OCI-LY1 (cell line): Measurements from ENCODE around the gene CCDC68.

Experiments
- H2AFZ ChIP-seq: fragments of 200-600 bp; sonication (generic), shearing (Covaris generic); 2 replicates; pipeline ENCODE4 v1.6.0; 2014; ENCODE audit warnings: antibody characterized with exemption, mild to moderate bottlenecking, low read length
- H3F3A ChIP-seq: fragments of 200-600 bp; sonication (generic), shearing (Covaris generic); 2 replicates; pipeline ENCODE4 v1.6.0; 2014; ENCODE audit warnings: mild to moderate bottlenecking, antibody characterized with exemption, low read length, moderate library complexity; ENCODE audit not compliant: insufficient read depth
- H3K27ac ChIP-seq: fragments of 200-600 bp; sonication (generic); 2 replicates; pipeline ENCODE4 v1.5.1; 2014; ENCODE audit warnings: low read length, mixed run types, mild to moderate bottlenecking, low read depth; ENCODE audit not compliant: poor library complexity, severe bottlenecking
- H3K27me3 ChIP-seq: fragments of 200-600 bp; sonication (generic); 2 replicates; pipeline ENCODE4 v1.6.0; 2014; ENCODE audit warnings: antibody characterized with exemption, mild to moderate bottlenecking, low read length, moderate library complexity; ENCODE audit not compliant: insufficient read depth
- H3K36me3 ChIP-seq: fragments of 200-600 bp; sonication (generic); 2 replicates; pipeline ENCODE4 v1.6.1; 2014; ENCODE audit warnings: mild to moderate bottlenecking, antibody characterized with exemption, low read length, moderate library complexity, mixed read lengths; ENCODE audit not compliant: insufficient read depth
- H3K4me1 ChIP-seq: fragments of 200-600 bp; sonication (generic); 2 replicates; pipeline ENCODE4 v1.5.1; 2014; ENCODE audit warnings: mild to moderate bottlenecking, low read length, moderate library complexity; ENCODE audit not compliant: insufficient read depth, severe bottlenecking
- H3K4me2 ChIP-seq: fragments of 200-600 bp; sonication (generic), shearing (Covaris generic); 2 replicates; pipeline ENCODE4 v1.6.1; 2014; ENCODE audit warnings: low read length
- H3K4me3 ChIP-seq: fragments of 200-600 bp; sonication (generic); 2 replicates; pipeline ENCODE4 v1.5.1; 2014; ENCODE audit warnings: low read length, low read depth, mild to moderate bottlenecking, mixed read lengths; ENCODE audit not compliant: poor library complexity, severe bottlenecking
- H3K79me2 ChIP-seq: fragments of 200-600 bp; shearing (Covaris generic); 2 replicates; pipeline ENCODE4 v1.6.1; 2016; ENCODE audit warnings: mixed run types, low read length, mixed read lengths; ENCODE audit not compliant: insufficient read depth
- H3K9ac ChIP-seq: fragments of 200-600 bp; sonication (generic), shearing (Covaris generic); 2 replicates; pipeline ENCODE4 v1.6.1; 2014; ENCODE audit warnings: mild to moderate bottlenecking, low read length, mixed read lengths
- H3K9me2 ChIP-seq: fragments of 200-600 bp; sonication (generic), shearing (Covaris generic); 2 replicates; pipeline ENCODE4 v1.6.1; 2014; ENCODE audit warnings: low read depth, mild to moderate bottlenecking, low read length, mixed read lengths
- H3K9me3 ChIP-seq: fragments of 200-600 bp; shearing (Covaris generic); 2 replicates; pipeline ENCODE4 v1.6.1; 2014; ENCODE audit warnings: low read length, mixed read lengths
- H4K20me1 ChIP-seq: fragments of 200-600 bp; sonication (generic), shearing (Covaris generic); 2 replicates; pipeline ENCODE4 v1.6.0; 2016; ENCODE audit warnings: mild to moderate bottlenecking, low read length; ENCODE audit not compliant: insufficient read depth
- CTCF ChIP-seq: fragments of 200-600 bp; sonication (generic), shearing (Covaris generic); IDR thresholded peaks from 2 replicates; pipeline ENCODE4 v1.5.1; 2017; ENCODE audit warnings: mild to moderate bottlenecking, antibody characterized with exemption, low read length, moderate library complexity, mixed read lengths
- EZH2 ChIP-seq: fragments of 200-600 bp; sonication (generic), shearing (Covaris generic); IDR thresholded peaks from 2 replicates; pipeline ENCODE4 v1.8.0; 2017; ENCODE audit warnings: borderline replicate concordance, mixed run types, mild to moderate bottlenecking, antibody characterized with exemption, low read length, moderate library complexity, mixed read lengths

Gene CCDC68

GRCh38 chr18:54880395-54881105, 78.7 kb downstream of the CCDC68 start:
- no peak for TF ChIP-seq EZH2
- TF ChIP-seq CTCF: no peak
- no peak overlapping the region for H3K4me2 ChIP-seq

GRCh38 chr18:54879691-54880090, 79.6 kb downstream of the CCDC68 start:
- Histone ChIP-seq H3K27ac (no peak overlapping the region), H4K20me1 (no peaks in the 10 kb centered on the region), H3K79me2 (no peaks in the 10 kb centered on the region), H3K9ac (no peak overlapping the region), H2AFZ (no peak overlapping the region), H3F3A (no peaks in the 10 kb centered on the region), H3K9me3 (no peaks in the 10 kb centered on the region), H3K4me2 (no peak overlapping the region), H3K9me2 (no peaks in the 10 kb centered on the region), H3K27me3 (no peaks in the 10 kb centered on the region), H3K4me3 (no peak overlapping the region), H3K36me3 (no peaks in the 10 kb centered on the region), H3K4me1 (no peaks in the 10 kb centered on the region)
- no peak for TF ChIP-seq CTCF
- TF ChIP-seq EZH2: no peak

More at GRCh38 chr18:54880395-54881105, 78.7 kb downstream of the CCDC68 start:
- H3K36me3 ChIP-seq: no peaks in the 10 kb centered on the region
- no peak overlapping the region for H3K27ac ChIP-seq
- H3K27me3 ChIP-seq: no peaks in the 10 kb centered on the region
- H2AFZ ChIP-seq: no peak overlapping the region
- H3F3A ChIP-seq: no peaks in the 10 kb centered on the region
- no peaks in the 10 kb centered on the region for H4K20me1 ChIP-seq
- no peaks in the 10 kb centered on the region for H3K4me1 ChIP-seq
- no peaks in the 10 kb centered on the region for H3K9me3 ChIP-seq
- no peak overlapping the region for H3K9ac ChIP-seq
- H3K4me3 ChIP-seq: no peak overlapping the region
- no peaks in the 10 kb centered on the region for H3K9me2 ChIP-seq
- no peaks in the 10 kb centered on the region for H3K79me2 ChIP-seq

- Histone ChIP-seq H3K36me3 (no peaks in the 10 kb centered on the region), H3F3A (no peaks in the 10 kb centered on the region), H3K4me3 (no peak overlapping the region), H3K9me3 (no peaks in the 10 kb centered on the region), H2AFZ (no peak overlapping the region), H3K9ac (no peak overlapping the region), H3K9me2 (no peaks in the 10 kb centered on the region), H3K4me2 (no peak overlapping the region), H3K4me1 (no peaks in the 10 kb centered on the region), H3K27ac (no peak overlapping the region), H3K27me3 (no peaks in the 10 kb centered on the region), H3K79me2 (no peaks in the 10 kb centered on the region), H4K20me1 (no peaks in the 10 kb centered on the region)
- TF ChIP-seq EZH2 (no peak), CTCF (no peak)
These were observed 80.5 kb downstream of the CCDC68 start for GRCh38 chr18:54878659-54879358.
